OCI-LY1 (cell line): Measurements from ENCODE around the gene ZNF839.
A peak's percentile ranks its signal among the peaks of the same experiment; 100 is the strongest.

Source experiments
- CTCF ChIP-seq: fragments of 200-600 bp; sonication (generic), shearing (Covaris generic); IDR thresholded peaks from 2 replicates; pipeline ENCODE4 v1.5.1; 2017; ENCODE audit warnings: mild to moderate bottlenecking, antibody characterized with exemption, low read length, moderate library complexity, mixed read lengths
- EZH2 ChIP-seq: fragments of 200-600 bp; sonication (generic), shearing (Covaris generic); IDR thresholded peaks from 2 replicates; pipeline ENCODE4 v1.8.0; 2017; ENCODE audit warnings: borderline replicate concordance, mixed run types, mild to moderate bottlenecking, antibody characterized with exemption, low read length, moderate library complexity, mixed read lengths

- peak; percentile 49 for TF ChIP-seq CTCF
- no peak for TF ChIP-seq EZH2
Measured at GRCh38 chr14:102316743-102317563, 2.6 kb upstream of the ZNF839 start.
